Activated CD4-positive, alpha-beta T cell treated with anti-CD3 and anti-CD28 coated beads, Interleukin-2, Interleukin-6, amounts not matched to agents 100 ng/mL and 50 ng/mL, durations not matched to agents 16 hours and 8 hours (primary cell): ENCODE measurements around the gene ZNF592.

Experiments
- DNase-seq: peaks from one replicate; pipeline ENCODE4 v3.0.0-alpha.2; 2020

ZNF592 gene

DNA sequence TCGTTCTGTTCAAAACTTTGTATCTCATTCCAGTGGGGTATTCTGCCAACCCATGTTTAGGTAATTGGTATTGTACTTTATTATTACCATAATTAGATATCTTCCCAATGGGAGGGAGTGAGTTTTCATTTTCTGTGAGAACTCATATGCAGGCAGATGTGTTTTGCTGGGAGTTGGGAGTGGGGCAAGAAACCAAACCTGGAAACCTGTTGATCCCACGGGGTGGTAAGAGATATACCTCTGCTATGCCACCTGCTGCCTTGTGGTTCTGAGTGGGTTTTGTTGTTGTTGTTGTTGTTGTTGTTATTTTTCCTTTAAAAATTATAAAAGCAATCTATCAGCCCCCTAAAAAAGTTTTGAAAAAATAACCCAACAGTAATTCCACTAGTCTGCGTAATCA is 32.1 kb downstream of the ZNF592 start:
- no peak for DNase-seq

- DNase-seq, result no peak
Observed at GRCh38 chr15:84781495-84781894, 33.1 kb downstream of the ZNF592 start.

- no peak for DNase-seq
Observed at GRCh38 chr15:84782346-84782745, 34.0 kb downstream of the ZNF592 start.

GRCh38 chr15:84783493-84784251 is 35.3 kb downstream of the ZNF592 start:
- DNase-seq, result no peak

- no peak for DNase-seq
Observed at GRCh38 chr15:84784262-84784661, 35.9 kb downstream of the ZNF592 start.

DNA sequence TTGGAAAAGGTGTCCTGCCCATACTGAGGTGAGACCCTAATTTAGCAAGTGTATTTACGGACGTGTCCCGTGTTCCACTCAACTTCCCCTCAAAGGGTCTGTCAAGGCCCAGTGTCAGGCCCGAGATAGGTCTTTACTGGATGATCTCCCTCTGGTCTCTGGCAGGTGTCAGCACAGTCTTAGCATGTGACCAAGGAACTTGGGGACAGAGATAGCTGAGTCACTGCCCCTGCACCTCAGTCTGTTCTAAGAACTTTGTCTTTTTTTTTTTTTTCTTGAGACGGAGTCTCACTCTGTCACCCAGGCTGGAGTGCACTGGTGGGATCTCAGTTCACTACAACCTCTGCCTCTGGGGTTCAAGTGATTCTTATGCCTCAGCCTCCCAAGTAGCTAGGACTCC is 36.7 kb downstream of the ZNF592 start:
- DNase-seq, result no peak

DNA sequence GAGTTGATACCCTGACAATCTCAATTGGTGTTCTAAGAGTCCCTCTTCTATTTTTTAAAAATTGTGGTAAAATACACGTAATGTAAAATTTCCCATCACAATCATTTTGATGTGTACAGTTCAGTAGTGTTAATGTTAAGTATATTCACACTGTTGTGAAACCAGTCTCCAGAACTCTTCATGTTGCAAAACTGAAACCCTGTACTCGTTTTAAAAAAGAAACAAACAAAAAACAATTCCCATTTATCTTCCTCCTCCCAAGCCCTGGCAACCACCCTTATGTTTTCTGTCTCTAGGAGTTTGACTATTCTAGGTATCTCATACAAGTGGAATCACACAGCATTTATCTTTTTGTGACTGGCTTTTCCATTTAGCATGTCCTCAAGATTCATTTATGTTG is 40.1 kb downstream of the ZNF592 start:
- no peak for DNase-seq

DNA sequence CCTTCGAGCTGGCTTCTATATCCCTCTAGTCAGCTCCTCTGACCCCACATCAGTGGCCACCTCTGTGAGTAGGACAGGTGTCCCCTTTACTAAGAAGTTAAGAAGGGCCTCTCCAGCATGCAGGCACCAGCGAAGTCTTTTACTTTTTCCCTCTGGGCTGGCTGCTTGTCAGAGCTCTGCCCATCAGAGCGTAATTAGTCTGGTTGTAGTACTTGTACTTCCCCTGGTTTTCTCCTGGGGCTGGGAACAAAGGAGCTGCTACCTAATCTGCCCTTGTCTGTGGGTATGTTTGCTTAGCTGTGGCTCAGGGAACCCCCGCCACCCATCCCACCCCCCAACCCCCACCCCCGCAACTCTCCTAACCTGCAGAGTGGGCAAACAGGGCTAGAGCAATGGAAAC is 41.4 kb downstream of the ZNF592 start:
- DNase-seq, result no peak

- DNase-seq, result no peak
Observed at GRCh38 chr15:84790676-84791075, 42.3 kb downstream of the ZNF592 start.

- no peak for DNase-seq
Observed at GRCh38 chr15:84791763-84792162, 43.4 kb downstream of the ZNF592 start.

GRCh38 chr15:84793431-84794161 is 45.2 kb downstream of the ZNF592 start:
- DNase-seq, result no peak

DNA sequence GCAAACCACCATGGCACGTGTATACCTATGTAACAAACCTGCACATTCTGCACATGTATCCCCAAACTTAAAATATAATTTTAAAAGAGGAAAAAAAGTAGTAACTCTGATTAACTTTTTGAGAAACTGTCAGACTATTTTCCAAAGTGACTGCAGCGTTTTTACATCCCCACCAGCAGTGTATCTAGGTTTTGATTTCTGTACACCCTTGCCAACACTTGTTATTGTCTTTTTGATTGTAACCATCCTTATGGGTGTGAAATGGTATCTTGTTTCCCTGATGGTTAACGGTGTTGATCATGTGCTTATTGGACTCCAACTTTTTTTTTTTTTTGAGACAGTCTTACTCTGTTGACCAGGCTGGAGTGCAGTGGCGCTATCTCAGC is 45.8 kb downstream of the ZNF592 start:
- DNase-seq, result no peak

- DNase-seq, result no peak
Observed at GRCh38 chr15:84795186-84795585, 46.8 kb downstream of the ZNF592 start.

GRCh38 chr15:84797212-84797611 is 48.8 kb downstream of the ZNF592 start:
- no peak for DNase-seq

GRCh38 chr15:84797801-84798200 is 49.4 kb downstream of the ZNF592 start:
- no peak for DNase-seq

- no peak for DNase-seq
Observed at GRCh38 chr15:84798436-84798946, 50.1 kb downstream of the ZNF592 start.

DNA sequence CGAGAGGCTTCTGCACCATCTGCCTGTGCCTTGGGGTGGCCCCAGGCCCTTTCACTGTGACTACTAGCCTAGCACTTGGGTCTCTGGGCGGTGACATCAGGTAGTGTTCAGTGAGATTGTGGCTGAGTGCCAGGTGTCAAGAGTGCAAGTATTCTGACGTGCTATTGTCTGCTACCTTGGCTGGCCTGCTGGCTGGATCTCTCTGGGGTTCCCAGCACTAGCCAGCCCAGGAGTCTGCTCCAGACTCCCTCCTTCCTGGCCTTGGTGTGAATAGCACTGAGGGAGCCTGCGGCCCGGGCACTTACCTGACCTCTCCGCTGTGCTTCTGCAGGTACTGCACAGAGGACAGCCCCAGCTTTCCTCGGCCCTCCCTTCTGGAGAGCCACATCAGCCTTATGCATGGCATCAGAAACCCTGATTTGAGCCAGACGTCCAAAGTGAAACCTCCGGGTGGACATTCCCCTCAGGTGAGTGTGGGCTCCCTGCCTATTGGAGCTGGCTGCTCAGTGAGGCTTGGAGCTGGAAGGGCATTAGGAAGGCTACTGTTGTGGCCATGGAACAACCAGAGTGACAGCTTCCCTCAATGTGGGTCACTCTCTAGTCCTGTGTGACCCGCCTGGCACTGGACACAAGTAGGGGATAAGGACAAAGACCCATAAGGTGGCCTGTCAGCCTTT is 51.3 kb downstream of the ZNF592 start:
- DNase-seq, result no peak

- no peak for DNase-seq
Observed at GRCh38 chr15:84800365-84800806, 52.0 kb downstream of the ZNF592 start.

DNA sequence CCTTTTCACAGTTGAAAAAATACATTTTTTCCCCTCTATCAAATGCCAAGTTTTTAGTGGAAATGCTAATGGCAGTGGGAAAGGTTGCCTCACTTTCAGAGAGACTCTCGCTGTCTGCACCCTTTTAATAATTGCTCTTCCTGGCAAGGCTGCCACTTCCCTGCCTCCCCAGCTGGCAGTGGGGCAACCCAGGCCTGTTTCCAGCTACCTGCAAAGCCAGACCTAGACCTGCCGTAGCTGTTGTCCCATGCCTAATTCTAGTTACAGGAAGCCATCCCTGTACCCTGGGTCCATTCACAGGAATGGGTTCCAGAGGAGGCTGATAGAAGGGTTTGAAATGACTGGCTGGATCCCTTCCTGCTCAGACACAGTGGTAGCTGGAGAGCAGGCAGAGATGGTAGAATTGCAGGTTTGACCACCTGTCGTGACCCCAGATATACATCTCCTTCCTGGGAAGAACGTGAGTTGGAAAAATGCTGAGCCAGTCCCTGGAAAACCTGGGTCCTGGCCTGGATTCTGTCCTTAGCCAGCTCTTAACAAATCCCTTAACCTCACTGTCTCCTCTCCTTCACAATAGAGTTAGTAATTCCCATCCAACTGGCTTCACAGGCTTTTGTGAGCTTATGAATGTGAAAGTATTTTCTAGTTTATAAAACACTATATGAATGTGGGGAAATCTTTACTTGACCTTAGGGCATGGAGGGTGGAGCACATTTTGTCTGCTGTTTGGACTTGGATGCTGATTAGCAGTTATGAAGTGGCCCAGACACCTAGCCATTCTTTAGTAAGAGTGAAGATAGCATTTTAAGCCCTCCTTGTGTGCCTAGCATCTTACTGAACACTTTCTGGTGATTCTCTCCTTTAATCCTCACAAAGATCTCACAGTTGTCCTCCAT is 55.9 kb downstream of the ZNF592 start:
- no peak for DNase-seq

- no peak for DNase-seq
Observed at GRCh38 chr15:84805221-84805620, 56.8 kb downstream of the ZNF592 start.

GRCh38 chr15:84807228-84807627 is 58.8 kb downstream of the ZNF592 start:
- peak; percentile 43 for DNase-seq

DNA sequence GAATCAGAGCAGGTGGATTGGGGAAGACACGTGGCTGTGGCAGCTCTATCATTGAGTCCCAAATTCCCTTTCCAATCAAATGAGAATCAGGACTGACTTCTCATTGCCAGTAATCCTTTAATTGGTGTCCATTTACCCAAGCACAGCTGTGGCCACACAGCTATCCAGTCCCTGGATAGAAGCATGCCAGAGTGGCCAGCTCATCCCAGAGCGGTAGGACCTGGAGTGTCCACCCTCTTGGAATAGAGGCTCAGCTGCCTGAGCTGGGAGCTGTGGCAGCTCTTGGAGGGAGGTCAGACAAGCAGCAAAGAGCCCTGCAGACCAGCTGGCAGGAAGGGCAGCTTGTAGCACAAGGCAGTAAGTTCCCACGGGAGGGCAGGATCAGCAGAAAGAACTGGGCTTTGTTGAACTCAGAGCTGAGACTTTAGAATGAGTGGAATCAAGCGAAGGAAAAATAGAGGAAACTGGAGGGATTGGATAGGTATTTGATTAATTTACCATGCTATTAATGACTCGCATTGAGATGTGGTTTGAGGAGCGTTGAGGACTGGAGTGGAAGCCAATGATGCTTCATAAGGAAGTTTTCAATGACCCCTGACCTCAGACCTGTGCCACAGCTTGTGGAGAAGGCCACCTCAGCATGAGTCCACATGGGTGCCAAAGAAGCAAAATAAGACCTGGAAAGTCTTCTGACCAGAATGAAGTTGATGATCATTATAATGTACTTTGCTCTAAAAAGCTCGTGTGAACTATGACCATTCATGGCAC is 61.9 kb downstream of the ZNF592 start:
- DNase-seq, result no peak
